ENCODE measurements around the gene GLRB.
"Not testable (repeated sequence)": the region's sequence is repeated elsewhere in the genome, so short reads cannot be mapped to it uniquely, and the experiment has no call there.

GLRB gene

GRCh38 chr4:157075811-157076577 is at the start of gene GLRB:
Gene GLRB (plus strand): TSS chr4:157076150. CDS start chr4:157078025, 1,875 bp downstream.
- no peak for DNase-seq

- DNase-seq, result no peak
Observed at GRCh38 chr4:157035471-157035870, 40.5 kb upstream of the GLRB start.

- no peak for DNase-seq
Observed at GRCh38 chr4:157040405-157040804, 35.5 kb upstream of the GLRB start.

- DNase-seq, result no peak
Observed at GRCh38 chr4:157043131-157043530, 32.8 kb upstream of the GLRB start.

GRCh38 chr4:157045507-157046127 is 30.3 kb upstream of the GLRB start:
- no peak for DNase-seq

GRCh38 chr4:157048248-157048647 is 27.7 kb upstream of the GLRB start:
- DNase-seq, result no peak

- no peak for DNase-seq
Observed at GRCh38 chr4:157050561-157050960, 25.4 kb upstream of the GLRB start.

- no peak for DNase-seq
Observed at GRCh38 chr4:157052429-157053040, 23.4 kb upstream of the GLRB start.

- DNase-seq, result no peak
Observed at GRCh38 chr4:157057218-157057617, 18.7 kb upstream of the GLRB start.

- DNase-seq, result not testable (repeated sequence)
Observed at GRCh38 chr4:157058899-157059298, 17.1 kb upstream of the GLRB start.

GRCh38 chr4:157072002-157072401 is 3.9 kb upstream of the GLRB start:
- DNase-seq, result no peak

GRCh38 chr4:157075401-157075800 is 549 bp upstream of the GLRB start:
- no peak for DNase-seq

- no peak for DNase-seq
Observed at GRCh38 chr4:157076578-157076947, 613 bp downstream of the GLRB start.

- no peak for DNase-seq
Observed at GRCh38 chr4:157079441-157079840, 3.5 kb downstream of the GLRB start.

- DNase-seq, result no peak
Observed at GRCh38 chr4:157080605-157081004, 4.7 kb downstream of the GLRB start.

- DNase-seq, result no peak
Observed at GRCh38 chr4:157095716-157096115, 19.8 kb downstream of the GLRB start.

GRCh38 chr4:157096439-157096838 is 20.5 kb downstream of the GLRB start:
- DNase-seq, result no peak

GRCh38 chr4:157099506-157099905 is 23.6 kb downstream of the GLRB start:
- no peak for DNase-seq

GRCh38 chr4:157104541-157104940 is 28.6 kb downstream of the GLRB start:
- no peak for DNase-seq

GRCh38 chr4:157114671-157115070 is 38.7 kb downstream of the GLRB start:
- no peak for DNase-seq

GRCh38 chr4:157115613-157116335 is 39.8 kb downstream of the GLRB start:
- DNase-seq, result no peak

- no peak for DNase-seq
Observed at GRCh38 chr4:157121401-157121800, 45.5 kb downstream of the GLRB start.

GRCh38 chr4:157127571-157127970 is 51.6 kb downstream of the GLRB start:
- DNase-seq, result no peak

- no peak for DNase-seq
Observed at GRCh38 chr4:157128395-157128794, 52.4 kb downstream of the GLRB start.

Data from activated T-cell treated with anti-CD3 and anti-CD28 coated beads, Interleukin-2, amount 50 U/mL, for 1 hour (primary cell).